HepG2 (cell line): Measurements from ENCODE around the gene RIPOR3. TPM values are rescaled to one million over a fixed set of nuclear protein-coding genes. Genes with fewer than 3 reads are reported as not detected.

Source experiments
- ARID2 ChIP-seq: sonication (generic); formaldehyde crosslinking; IDR thresholded peaks from 2 replicates; pipeline ENCODE4 v1.8.1; 2022; ENCODE audit warnings: mild to moderate bottlenecking, missing genetic modification reagents, borderline replicate concordance
- DBP ChIP-seq: sonication (generic); formaldehyde crosslinking; IDR thresholded peaks from 2 replicates; pipeline ENCODE4 v1.4.0; 2020; ENCODE audit warnings: missing genetic modification reagents; ENCODE audit errors: not compliant biosample characterization
- FOXO4 ChIP-seq: sonication (generic); formaldehyde crosslinking; conservative IDR thresholded peaks from 2 replicates; pipeline ENCODE4 v1.8.1; 2023; ENCODE audit warnings: missing genetic modification reagents
- GRHL1 ChIP-seq: sonication (generic); formaldehyde crosslinking; conservative IDR thresholded peaks from 2 replicates; pipeline ENCODE4 v1.8.0; 2022; ENCODE audit warnings: missing genetic modification reagents
- PHF20 ChIP-seq: sonication (generic); formaldehyde crosslinking; IDR thresholded peaks from 2 replicates; pipeline ENCODE4 v1.5.0; 2020; ENCODE audit warnings: mild to moderate bottlenecking, missing genetic modification reagents
- RNF2 ChIP-seq: fragments of 450-650 bp; conservative IDR thresholded peaks from 2 replicates; pipeline ENCODE4 v1.6.1; 2016; ENCODE audit warnings: low read depth
- USF2 ChIP-seq, 2 experiments: sonication (generic) in 1 of 2; formaldehyde crosslinking in 1 of 2; IDR thresholded peaks; 2 replicates each; pipeline versions ENCODE4 v1.5.1 to v1.6.1; 2011 to 2020; ENCODE audit warnings: borderline replicate concordance in 1 of 2, low read depth in 1 of 2, low read length in 1 of 2, mild to moderate bottlenecking in 1 of 2, missing genetic modification reagents in 1 of 2, moderate library complexity in 1 of 2
- ZBTB14 ChIP-seq: sonication (generic); formaldehyde crosslinking; IDR thresholded peaks from 2 replicates; pipeline ENCODE4 v1.4.0; 2020; ENCODE audit warnings: missing genetic modification reagents
- ZFP36L2 ChIP-seq: sonication (generic); formaldehyde crosslinking; IDR thresholded peaks from 2 replicates; pipeline ENCODE4 v1.4.0; 2020; ENCODE audit warnings: missing genetic modification reagents
- ZFP41 ChIP-seq: sonication (generic); formaldehyde crosslinking; IDR thresholded peaks from 2 replicates; pipeline ENCODE4 v1.4.0; 2020; ENCODE audit warnings: mild to moderate bottlenecking, missing genetic modification reagents, borderline replicate concordance
- ZHX1 ChIP-seq: sonication (generic); formaldehyde crosslinking; IDR thresholded peaks from 2 replicates; pipeline ENCODE4 v1.8.1; 2022; ENCODE audit warnings: low read depth, mild to moderate bottlenecking, missing genetic modification reagents
- ZNF331 ChIP-seq: sonication (generic); formaldehyde crosslinking; IDR thresholded peaks from 2 replicates; pipeline ENCODE4 v1.4.0; 2020; ENCODE audit warnings: missing genetic modification reagents
- ZNF577 ChIP-seq: sonication (generic); formaldehyde crosslinking; IDR thresholded peaks from 2 replicates; pipeline ENCODE4 v1.4.0; 2020; ENCODE audit warnings: mild to moderate bottlenecking, low read depth, missing genetic modification reagents, borderline replicate concordance
- ZNF839 ChIP-seq: sonication (generic); formaldehyde crosslinking; IDR thresholded peaks from 2 replicates; pipeline ENCODE4 v1.4.0; 2020; ENCODE audit warnings: missing genetic modification reagents, mild to moderate bottlenecking, borderline replicate concordance
- ZNF850 ChIP-seq: sonication (generic); formaldehyde crosslinking; conservative IDR thresholded peaks from 2 replicates; pipeline ENCODE4 v1.9.0; 2021; ENCODE audit warnings: mild to moderate bottlenecking, missing genetic modification reagents
- polyA plus RNA-seq, 8 experiments: library from polyadenylated mRNA; depleted of rRNA in 3 of 8; stranded (reverse) in 7 of 8; unstranded in 1 of 8; fragments of >200 nt; fragmentation: Illumina TruSeq in 4 of 8; extraction: Trizol in 4 of 8; gene quantifications; 2 replicates each; pipeline versions ENCODE4 v1.2.1 to v1.2.3, GENCODE V29; 2011 to 2016; ENCODE audit warnings: low read depth in 4 of 8, missing spikeins in 1 of 8, mixed read lengths in 1 of 8; ENCODE audit not compliant: insufficient read depth in 1 of 8
- total RNA-seq, 5 experiments: library from RNA; depleted of rRNA; stranded (reverse); fragments of >200 nt; fragmentation: Illumina TruSeq; extraction: Trizol; gene quantifications; 2 replicates each; pipeline ENCODE4 v1.2.3, GENCODE V29; 2016; ENCODE audit warnings: low read depth in 1 of 5

RIPOR3 gene
- total and polyA plus RNA-seq, 2 of the 13 experiments (the other 11 are each of a cell fraction or from before 2014, with no cell fraction given), result 0.18 TPM; not detected in 1

GRCh38 chr20:50675671-50676376 lies 15.5 kb downstream of the RIPOR3 start (continued):
- no peak for TF ChIP-seq ZBTB14 (CRISPR knock-in tag)
- TF ChIP-seq ZNF331 (CRISPR knock-in tag), result peak; percentile 45; the same call in 1 of the 2 replicates
- TF ChIP-seq USF2 (IDR thresholded peaks at IDR 0.05; ENCODE audit: low read depth, low read length), result no peak
- TF ChIP-seq USF2 (CRISPR knock-in tag; IDR thresholded peaks at IDR 0.05; ENCODE audit: borderline replicate concordance), result no peak
- TF ChIP-seq ZNF839, result 0 out of 2 replicates have a peak, but pooled peaks have one; percentile 15
- no peak for TF ChIP-seq ZHX1
- TF ChIP-seq RNF2, result 0 out of 2 replicates have a peak, but pooled peaks have one; percentile 38
- TF ChIP-seq ZFP36L2 (CRISPR knock-in tag), result no peak
- no peak for TF ChIP-seq PHF20 (CRISPR knock-in tag)
- TF ChIP-seq ZNF850 (CRISPR knock-in tag), result no peak
- 0 out of 2 replicates have a peak, but pooled peaks have one; percentile 62 for TF ChIP-seq FOXO4 (CRISPR knock-in tag)
- TF ChIP-seq GRHL1 (CRISPR knock-in tag), result no peak
- TF ChIP-seq DBP (CRISPR knock-in tag), result peak; percentile 65
- no peak for TF ChIP-seq ZFP41
- TF ChIP-seq ZNF577, result no peak
- no peak for TF ChIP-seq ARID2 (CRISPR knock-in tag)
